Measurements from ENCODE around the gene ASCL1.

Gene ASCL1

GRCh38 chr12:102917026-102917787 lies 40.3 kb upstream of the ASCL1 start, which contains the start of gene PAH:
Gene PAH, minus strand, starts transcription at chr12:102917244. Its CDS starts 114 bp downstream, at chr12:102917130.
- no peak within 1 kb of the TSS for H3K9ac ChIP-seq
- no peak within 1 kb of the TSS for H3K4me2 ChIP-seq
- no peaks in the 10 kb centered on the region for H3K9me3 ChIP-seq (replicated peaks in 1 of 11)
- no peaks in the 10 kb centered on the region for H3K36me3 ChIP-seq
- TF ChIP-seq Cebpa-rat (IDR thresholded peaks at IDR 0.05) = no peak
- no peaks in the 10 kb centered on the region for H4K20me1 ChIP-seq
- H3K27ac ChIP-seq = no peak within 1 kb of the TSS
- H3K27me3 ChIP-seq = no peaks in the 10 kb centered on the region
- no peak within 1 kb of the TSS for H3K4me3 ChIP-seq
- H3K4me1 ChIP-seq = no peaks in the 10 kb centered on the region

- no peaks in the 10 kb centered on the region for H4K20me1 ChIP-seq
- TF ChIP-seq Cebpa-rat (IDR thresholded peaks at IDR 0.05) = no peak
- H3K9me3 ChIP-seq (replicated peaks in 1 of 11) = no peaks in the 10 kb centered on the region
- H3K27me3 ChIP-seq = no peaks in the 10 kb centered on the region
- no peaks in the 10 kb centered on the region for H3K4me1 ChIP-seq
- H3K4me2 ChIP-seq = no peak overlapping the region
- H3K4me3 ChIP-seq = no peak overlapping the region
- H3K27ac ChIP-seq = no peak overlapping the region
- H3K36me3 ChIP-seq = no peaks in the 10 kb centered on the region
- no peak overlapping the region for H3K9ac ChIP-seq
These were observed 38.6 kb upstream of the ASCL1 start for GRCh38 chr12:102918840-102919239.

- Histone ChIP-seq H3K4me3 (no peak overlapping the region), H3K27ac (no peak overlapping the region), H3K36me3 (no peaks in the 10 kb centered on the region), H3K27me3 (no peaks in the 10 kb centered on the region), H3K4me2 (no peak overlapping the region), H3K9ac (no peak overlapping the region), H3K4me1 (no peaks in the 10 kb centered on the region), H4K20me1 (no peaks in the 10 kb centered on the region), H3K9me3 (replicated peaks in 1 of 11) (no peaks in the 10 kb centered on the region)
- TF ChIP-seq Cebpa-rat (IDR thresholded peaks at IDR 0.05) = no peak
These were observed 37.2 kb upstream of the ASCL1 start for GRCh38 chr12:102920271-102920670.

GRCh38 chr12:102921240-102921639 lies 36.2 kb upstream of the ASCL1 start:
- Histone ChIP-seq H4K20me1 (no peaks in the 10 kb centered on the region), H3K4me1 (no peaks in the 10 kb centered on the region), H3K4me2 (no peak overlapping the region), H3K27ac (no peak overlapping the region), H3K4me3 (no peak overlapping the region), H3K27me3 (no peaks in the 10 kb centered on the region), H3K9ac (no peak overlapping the region), H3K9me3 (replicated peaks in 1 of 11) (no peaks in the 10 kb centered on the region), H3K36me3 (no peaks in the 10 kb centered on the region)
- no peak for TF ChIP-seq Cebpa-rat (IDR thresholded peaks at IDR 0.05)

- Histone ChIP-seq H3K27ac (no peak overlapping the region), H3K9me3 (replicated peaks in 1 of 11) (no peaks in the 10 kb centered on the region), H3K27me3 (no peaks in the 10 kb centered on the region), H3K4me3 (no peak overlapping the region), H3K36me3 (no peaks in the 10 kb centered on the region), H3K4me2 (no peak overlapping the region), H3K9ac (no peak overlapping the region), H4K20me1 (no peaks in the 10 kb centered on the region), H3K4me1 (no peaks in the 10 kb centered on the region)
- no peak for TF ChIP-seq Cebpa-rat (IDR thresholded peaks at IDR 0.05)
These were observed 30.3 kb upstream of the ASCL1 start for GRCh38 chr12:102927220-102927619.

- Histone ChIP-seq H3K27me3 (no peaks in the 10 kb centered on the region), H3K9ac (no peak overlapping the region), H3K27ac (no peak overlapping the region), H3K9me3 (replicated peaks in 1 of 11) (0 out of 22 replicates have a peak, but pooled peaks cover 0 to 4% (median 0%) of the 10 kb centered on the region in 11 experiments), H3K36me3 (no peaks in the 10 kb centered on the region), H3K4me1 (no peaks in the 10 kb centered on the region), H4K20me1 (no peaks in the 10 kb centered on the region), H3K4me2 (no peak overlapping the region), H3K4me3 (no peak overlapping the region)
- no peak for TF ChIP-seq Cebpa-rat (IDR thresholded peaks at IDR 0.05)
These were observed 24.3 kb upstream of the ASCL1 start for GRCh38 chr12:102933168-102933567.

GRCh38 chr12:102939059-102939458 lies 18.4 kb upstream of the ASCL1 start:
- Histone ChIP-seq H3K4me1 (no peaks in the 10 kb centered on the region), H3K4me3 (no peak overlapping the region), H4K20me1 (no peaks in the 10 kb centered on the region), H3K4me2 (no peak overlapping the region), H3K9me3 (replicated peaks in 1 of 11) (peaks cover 0 to 19% (median 0%) of the 10 kb centered on the region in 11 experiments; a peak in 5 of 22 replicates), H3K36me3 (no peaks in the 10 kb centered on the region), H3K27me3 (no peaks in the 10 kb centered on the region), H3K9ac (no peak overlapping the region), H3K27ac (no peak overlapping the region)
- no peak for TF ChIP-seq Cebpa-rat (IDR thresholded peaks at IDR 0.05)

- no peak for TF ChIP-seq Cebpa-rat (IDR thresholded peaks at IDR 0.05)
- Histone ChIP-seq H3K4me1 (no peaks in the 10 kb centered on the region), H3K9ac (no peak overlapping the region), H3K4me3 (no peak overlapping the region), H3K4me2 (no peak overlapping the region), H3K27ac (no peak overlapping the region), H3K27me3 (no peaks in the 10 kb centered on the region), H3K9me3 (replicated peaks in 1 of 11) (peaks cover 0 to 19% (median 0%) of the 10 kb centered on the region in 11 experiments; a peak in 5 of 22 replicates), H3K36me3 (no peaks in the 10 kb centered on the region), H4K20me1 (no peaks in the 10 kb centered on the region)
These were observed 17.7 kb upstream of the ASCL1 start for GRCh38 chr12:102939670-102940222.

GRCh38 chr12:102946042-102946441 lies 11.4 kb upstream of the ASCL1 start:
- Histone ChIP-seq H3K4me3 (no peak overlapping the region), H4K20me1 (no peaks in the 10 kb centered on the region; a peak in 1 of 22 replicates), H3K36me3 (no peaks in the 10 kb centered on the region), H3K27ac (no peak overlapping the region), H3K9ac (no peak overlapping the region), H3K4me2 (no peak overlapping the region), H3K9me3 (replicated peaks in 1 of 11) (peaks cover 0 to 8% (median 0%) of the 10 kb centered on the region in 11 experiments; a peak in 5 of 22 replicates), H3K4me1 (no peaks in the 10 kb centered on the region), H3K27me3 (peaks cover 17 to 21% (median 20%) of the 10 kb centered on the region in 11 experiments)
- no peak for TF ChIP-seq Cebpa-rat (IDR thresholded peaks at IDR 0.05)

- no peak for TF ChIP-seq Cebpa-rat (IDR thresholded peaks at IDR 0.05)
These were observed 8.5 kb upstream of the ASCL1 start for GRCh38 chr12:102948941-102949352.

More at GRCh38 chr12:102948941-102949352, 8.5 kb upstream of the ASCL1 start:
- Histone ChIP-seq H3K4me1 (no peaks in the 10 kb centered on the region), H3K4me3 (no peak overlapping the region), H3K9me3 (replicated peaks in 1 of 11) (no peaks in the 10 kb centered on the region), H4K20me1 (no peaks in the 10 kb centered on the region; a peak in 2 of 22 replicates), H3K9ac (no peak overlapping the region), H3K27ac (no peak overlapping the region), H3K27me3 (peaks cover 45 to 50% (median 49%) of the 10 kb centered on the region in 11 experiments), H3K36me3 (no peaks in the 10 kb centered on the region), H3K4me2 (peak overlapping the region in 1 of 11 experiments; percentile 55; a peak in 1 of 22 replicates)

All from BLaER1 treated with 17β-estradiol and CSF1 and Interleukin-3, amounts not matched to agents 10 nM and 100 nM (cell line).